Trophoblast cell (in vitro differentiated cells and primary cell): Measurements from ENCODE around the gene MYO1B. TPM values are rescaled to one million over a fixed set of nuclear protein-coding genes. Genes with fewer than 3 reads are reported as not detected.

Source experiments
- DNase-seq, 2 donors: peaks; one replicate each; pipeline ENCODE4 v3.0.0-alpha.2; 2016
- H2AFZ ChIP-seq: 2 replicates; pipeline ENCODE4 v1.6.1; 2013; ENCODE audit warnings: low read length, moderate library complexity, mild to moderate bottlenecking; ENCODE audit not compliant: insufficient read depth, poor library complexity
- H2AK5ac ChIP-seq: 2 replicates; pipeline ENCODE4 v1.6.1; 2013; ENCODE audit warnings: mild to moderate bottlenecking, low read length
- H2BK120ac ChIP-seq: 2 replicates; pipeline ENCODE4 v1.6.1; 2013; ENCODE audit warnings: low read length, mild to moderate bottlenecking, moderate library complexity; ENCODE audit not compliant: insufficient read depth, poor library complexity
- H2BK12ac ChIP-seq: 2 replicates; pipeline ENCODE4 v1.6.1; 2013; ENCODE audit warnings: mild to moderate bottlenecking, low read length, moderate library complexity
- H2BK5ac ChIP-seq: 2 replicates; pipeline ENCODE4 v1.6.1; 2013; ENCODE audit warnings: low read length, low read depth, moderate library complexity, mild to moderate bottlenecking; ENCODE audit not compliant: poor library complexity
- H3K14ac ChIP-seq: 2 replicates; pipeline ENCODE4 v1.6.1; 2013; ENCODE audit warnings: mild to moderate bottlenecking, low read length
- H3K18ac ChIP-seq: 2 replicates; pipeline ENCODE4 v1.6.1; 2013; ENCODE audit warnings: mild to moderate bottlenecking, low read length
- H3K23ac ChIP-seq: 2 replicates; pipeline ENCODE4 v1.6.1; 2013; ENCODE audit warnings: low read length
- H3K27ac ChIP-seq: 2 replicates; pipeline ENCODE4 v1.5.1; 2013; ENCODE audit warnings: low read depth, mild to moderate bottlenecking, inconsistent platforms, low read length, moderate library complexity
- H3K27me3 ChIP-seq: 2 replicates; pipeline ENCODE4 v1.6.1; 2013; ENCODE audit warnings: inconsistent platforms, mild to moderate bottlenecking, low read length, moderate library complexity; ENCODE audit not compliant: insufficient read depth
- H3K36me3 ChIP-seq, 2 experiments: 1 replicate in 1 of 2; 2 replicates in 1 of 2; pipeline ENCODE4 v1.6.1; 2013; ENCODE audit warnings: low read length in 2 of 2, mild to moderate bottlenecking in 2 of 2, moderate library complexity in 1 of 2; ENCODE audit not compliant: insufficient read depth in 2 of 2, control insufficient read depth in 1 of 2
- H3K4ac ChIP-seq: 2 replicates; pipeline ENCODE4 v1.6.1; 2013; ENCODE audit warnings: low read depth, mild to moderate bottlenecking, low read length, moderate library complexity
- H3K4me1 ChIP-seq, 2 experiments: 1 replicate in 1 of 2; 2 replicates in 1 of 2; pipeline ENCODE4 v1.6.1; 2013; ENCODE audit warnings: low read length in 2 of 2, mild to moderate bottlenecking in 2 of 2, moderate library complexity in 1 of 2; ENCODE audit not compliant: insufficient read depth in 2 of 2, control insufficient read depth in 1 of 2
- H3K4me2 ChIP-seq: 2 replicates; pipeline ENCODE4 v1.6.1; 2013; ENCODE audit warnings: inconsistent platforms, mild to moderate bottlenecking, low read length, moderate library complexity
- H3K4me3 ChIP-seq: 2 replicates; pipeline ENCODE4 v1.5.1; 2013; ENCODE audit warnings: mild to moderate bottlenecking, low read depth, low read length, inconsistent platforms
- H3K79me1 ChIP-seq: one replicate; pipeline ENCODE4 v1.6.1; 2013; ENCODE audit warnings: low read length
- H3K79me2 ChIP-seq: 2 replicates; pipeline ENCODE4 v1.6.1; 2013; ENCODE audit warnings: low read length, mild to moderate bottlenecking; ENCODE audit not compliant: control insufficient read depth, insufficient read depth, poor library complexity
- H3K9ac ChIP-seq: 2 replicates; pipeline ENCODE4 v1.6.1; 2013; ENCODE audit warnings: mild to moderate bottlenecking, low read length
- H3K9me3 ChIP-seq: 2 replicates; pipeline ENCODE4 v1.6.1; 2013; ENCODE audit warnings: low read depth, mild to moderate bottlenecking, control low read depth, inconsistent platforms, low read length; ENCODE audit not compliant: insufficient read depth
- H4K12ac ChIP-seq: 2 replicates; pipeline ENCODE4 v1.6.1; 2013; ENCODE audit warnings: low read depth, mild to moderate bottlenecking, low read length, moderate library complexity
- H4K8ac ChIP-seq: 2 replicates; pipeline ENCODE4 v1.6.1; 2013; ENCODE audit warnings: low read depth, mild to moderate bottlenecking, low read length, moderate library complexity
- H4K91ac ChIP-seq: one replicate; pipeline ENCODE4 v1.6.1; 2013; ENCODE audit warnings: low read depth, mild to moderate bottlenecking, low read length, moderate library complexity
- WGBS: extraction: QIAGEN DNeasy Blood & Tissue Kit; methylation state at CpG from one replicate; pipeline ENCODE4 v1.1.7; 2013; ENCODE audit warnings: missing lambda C conversion rate; ENCODE audit not compliant: insufficient read length, insufficient coverage; ENCODE audit errors: extremely low coverage; 5-methylcytosine and 5-hydroxymethylcytosine counted together
- polyA plus RNA-seq: library from polyadenylated mRNA; stranded (reverse); fragments of 200-250 nt; gene quantifications from 2 replicates; pipeline ENCODE4 v1.2.3, GENCODE V29; 2013

The MYO1B gene
- polyA plus RNA-seq = 40.2 and 40.9 TPM in 2 replicates

GRCh38 chr2:191245046-191245868, at the start of gene MYO1B:
MYO1B (plus strand) TSS chr2:191245404; CDS start chr2:191276896, 31,492 bp downstream.
- Histone ChIP-seq H3K4me1 (peaks cover 11 to 22% of the 10 kb centered on the region in 2 experiments), H3K9ac (peak within 1 kb of the TSS; percentile 97), H3K36me3 (no peaks in the 10 kb centered on the region), H4K91ac (peak within 1 kb of the TSS; percentile 65), H3K4me2 (peak within 1 kb of the TSS; percentile 93), H3K27me3 (no peaks in the 10 kb centered on the region), H3K4me3 (peak within 1 kb of the TSS; percentile 98), H2AFZ (peak within 1 kb of the TSS; percentile 89), H2BK5ac (peak within 1 kb of the TSS; percentile 79), H4K8ac (peak within 1 kb of the TSS; percentile 72), H4K12ac (peak within 1 kb of the TSS; percentile 1), H3K27ac (peak within 1 kb of the TSS; percentile 96), H3K9me3 (no peaks in the 10 kb centered on the region), H3K23ac (no peak within 1 kb of the TSS), H3K14ac (peak within 1 kb of the TSS; percentile 87), H3K79me2 (peaks cover 18% of the 10 kb centered on the region), H2BK12ac (peak within 1 kb of the TSS; percentile 85), H2BK120ac (peak within 1 kb of the TSS; percentile 57), H3K18ac (peak within 1 kb of the TSS; percentile 79), H3K4ac (peak within 1 kb of the TSS; percentile 14), H3K79me1 (peaks cover 23% of the 10 kb centered on the region), H2AK5ac (peak within 1 kb of the TSS; percentile 21)
- DNase-seq = peak; percentile 79 to 84
- WGBS = no CpG with 5 or more reads among the region's 112 CpGs

DNA sequence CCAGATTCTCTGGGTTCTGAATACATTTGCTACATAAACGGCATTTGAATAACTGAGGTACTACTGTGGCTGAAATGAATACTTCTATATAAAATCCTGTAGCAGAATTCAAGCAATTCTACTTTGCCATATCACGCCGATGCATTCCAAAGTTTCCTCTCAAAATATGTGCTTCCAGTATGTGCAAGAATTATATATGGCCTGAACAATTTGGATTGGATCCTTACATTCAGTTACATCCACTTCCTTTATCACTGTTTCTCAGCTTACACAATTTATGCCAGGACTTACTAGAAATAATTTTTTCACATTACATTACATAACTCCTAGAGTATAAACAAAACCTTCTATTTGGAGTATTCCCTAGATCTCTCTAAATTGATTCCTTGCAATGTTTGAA, 48.1 kb upstream of the MYO1B start:
- WGBS = no CpG with 5 or more reads among the region's 3 CpGs
- H3K18ac ChIP-seq = no peak overlapping the region
- no peak overlapping the region for H2AFZ ChIP-seq
- H2AK5ac ChIP-seq = no peak overlapping the region
- H3K23ac ChIP-seq = no peak overlapping the region
- H3K36me3 ChIP-seq = no peaks in the 10 kb centered on the region
- no peak overlapping the region for H4K91ac ChIP-seq
- H3K79me1 ChIP-seq = no peaks in the 10 kb centered on the region
- H3K14ac ChIP-seq = no peak overlapping the region
- no peaks in the 10 kb centered on the region for H3K9me3 ChIP-seq
- no peak overlapping the region for H2BK12ac ChIP-seq
- no peak overlapping the region for H2BK120ac ChIP-seq
- no peak overlapping the region for H3K4me3 ChIP-seq
- DNase-seq = no peak
- H3K9ac ChIP-seq = no peak overlapping the region
- H4K8ac ChIP-seq = no peak overlapping the region
- H3K4me1 ChIP-seq = no peaks in the 10 kb centered on the region
- no peaks in the 10 kb centered on the region for H3K27me3 ChIP-seq
- no peak overlapping the region for H3K4me2 ChIP-seq
- H3K79me2 ChIP-seq = no peaks in the 10 kb centered on the region
- H2BK5ac ChIP-seq = no peak overlapping the region
- no peak overlapping the region for H3K27ac ChIP-seq
- H3K4ac ChIP-seq = no peak overlapping the region
- H4K12ac ChIP-seq = no peak overlapping the region

GRCh38 chr2:191198271-191198670, 46.9 kb upstream of the MYO1B start:
- Histone ChIP-seq H3K4ac (no peak overlapping the region), H3K27ac (no peak overlapping the region), H3K18ac (no peak overlapping the region), H3K9ac (no peak overlapping the region), H3K36me3 (no peaks in the 10 kb centered on the region), H2AFZ (no peak overlapping the region), H3K79me2 (no peaks in the 10 kb centered on the region), H2BK12ac (no peak overlapping the region), H2BK120ac (no peak overlapping the region), H2AK5ac (no peak overlapping the region), H3K4me3 (no peak overlapping the region), H3K4me2 (no peak overlapping the region), H3K27me3 (no peaks in the 10 kb centered on the region), H4K8ac (no peak overlapping the region), H3K9me3 (no peaks in the 10 kb centered on the region), H2BK5ac (no peak overlapping the region), H4K12ac (no peak overlapping the region), H3K14ac (no peak overlapping the region), H3K79me1 (no peaks in the 10 kb centered on the region), H4K91ac (no peak overlapping the region), H3K23ac (no peak overlapping the region), H3K4me1 (peaks cover 2 to 3% of the 10 kb centered on the region in 2 experiments)
- no CpG with 5 or more reads among the region's 4 CpGs for WGBS
- no peak for DNase-seq

GRCh38 chr2:191199929-191200512, 45.2 kb upstream of the MYO1B start:
- no peak overlapping the region for H2AFZ ChIP-seq
- H2BK120ac ChIP-seq = no peak overlapping the region
- no peak overlapping the region for H4K91ac ChIP-seq
- peaks cover 2 to 3% of the 10 kb centered on the region in 2 experiments for H3K4me1 ChIP-seq
- H4K12ac ChIP-seq = no peak overlapping the region
- DNase-seq = no peak
- WGBS = no CpG with 5 or more reads among the region's 6 CpGs
- no peak overlapping the region for H3K4me2 ChIP-seq
- H3K36me3 ChIP-seq = no peaks in the 10 kb centered on the region
- no peak overlapping the region for H3K9ac ChIP-seq
- H3K23ac ChIP-seq = no peak overlapping the region
- H3K9me3 ChIP-seq = no peaks in the 10 kb centered on the region
- no peaks in the 10 kb centered on the region for H3K79me2 ChIP-seq
- H4K8ac ChIP-seq = no peak overlapping the region
- no peak overlapping the region for H3K4ac ChIP-seq
- no peak overlapping the region for H3K4me3 ChIP-seq
- H3K18ac ChIP-seq = no peak overlapping the region
- H3K79me1 ChIP-seq = no peaks in the 10 kb centered on the region
- no peak overlapping the region for H2BK12ac ChIP-seq
- H2BK5ac ChIP-seq = no peak overlapping the region
- no peak overlapping the region for H2AK5ac ChIP-seq
- H3K27me3 ChIP-seq = no peaks in the 10 kb centered on the region
- no peak overlapping the region for H3K27ac ChIP-seq
- no peak overlapping the region for H3K14ac ChIP-seq
